ENCODE results near the gene XYLT1.

DNA sequence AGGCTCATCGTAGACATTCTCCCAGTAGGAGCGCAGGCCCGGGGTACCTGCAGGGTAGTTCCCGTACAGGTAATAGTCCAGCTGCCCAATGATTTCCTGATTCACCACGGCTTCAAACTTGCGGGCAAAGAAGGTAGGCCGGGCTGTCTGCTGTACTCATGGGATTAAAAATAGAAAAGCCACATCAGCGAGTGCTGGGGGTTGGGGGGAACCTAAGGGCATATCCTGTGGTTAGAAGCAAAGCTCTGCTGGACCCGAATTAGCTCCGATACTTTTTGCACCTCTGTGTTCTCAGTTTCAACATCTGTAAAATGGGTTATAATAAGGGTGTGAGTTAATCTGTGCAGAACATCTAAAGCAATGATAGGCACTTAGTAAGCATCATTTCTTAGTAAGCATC, 336.2 kb downstream of the XYLT1 start:
- TF ChIP-seq, protein P1, sequence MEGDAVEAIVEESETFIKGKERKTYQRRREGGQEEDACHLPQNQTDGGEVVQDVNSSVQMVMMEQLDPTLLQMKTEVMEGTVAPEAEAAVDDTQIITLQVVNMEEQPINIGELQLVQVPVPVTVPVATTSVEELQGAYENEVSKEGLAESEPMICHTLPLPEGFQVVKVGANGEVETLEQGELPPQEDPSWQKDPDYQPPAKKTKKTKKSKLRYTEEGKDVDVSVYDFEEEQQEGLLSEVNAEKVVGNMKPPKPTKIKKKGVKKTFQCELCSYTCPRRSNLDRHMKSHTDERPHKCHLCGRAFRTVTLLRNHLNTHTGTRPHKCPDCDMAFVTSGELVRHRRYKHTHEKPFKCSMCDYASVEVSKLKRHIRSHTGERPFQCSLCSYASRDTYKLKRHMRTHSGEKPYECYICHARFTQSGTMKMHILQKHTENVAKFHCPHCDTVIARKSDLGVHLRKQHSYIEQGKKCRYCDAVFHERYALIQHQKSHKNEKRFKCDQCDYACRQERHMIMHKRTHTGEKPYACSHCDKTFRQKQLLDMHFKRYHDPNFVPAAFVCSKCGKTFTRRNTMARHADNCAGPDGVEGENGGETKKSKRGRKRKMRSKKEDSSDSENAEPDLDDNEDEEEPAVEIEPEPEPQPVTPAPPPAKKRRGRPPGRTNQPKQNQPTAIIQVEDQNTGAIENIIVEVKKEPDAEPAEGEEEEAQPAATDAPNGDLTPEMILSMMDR (IDR thresholded peaks at IDR 0.05; ENCODE audit: control extremely low read depth in 1 of 3, insufficient read depth in 1 of 3, low read depth in 1 of 3, low read length in 3 of 3) = no peak
- TF ChIP-seq JUND (IDR thresholded peaks at IDR 0.05; ENCODE audit: low read length) = no peak
- no peak for TF ChIP-seq EZH2 (IDR thresholded peaks at IDR 0.05; ENCODE audit: low read depth, low read length, severe bottlenecking)
- TF ChIP-seq GABPA (IDR thresholded peaks at IDR 0.05; ENCODE audit: borderline replicate concordance, insufficient read depth, low read length) = no peak
- TF ChIP-seq POLR2A (IDR thresholded peaks at IDR 0.05; ENCODE audit: control extremely low read depth in 1 of 2, low read depth in 2 of 2, low read length in 2 of 2) = no peak
- no peak for TF ChIP-seq HDAC2 (IDR thresholded peaks at IDR 0.05; ENCODE audit: borderline replicate concordance in 1 of 2, low read depth in 2 of 2, low read length in 2 of 2)
- no peak for TF ChIP-seq SIN3A (conservative IDR thresholded peaks at IDR 0.05 in 1 of 2, IDR thresholded peaks at IDR 0.05 in 1 of 2; ENCODE audit: low read depth in 1 of 2, low read length in 2 of 2)
- no peak for TF ChIP-seq CHD7 (IDR thresholded peaks at IDR 0.05; ENCODE audit: insufficient replicate concordance, low read length)
- no peak for TF ChIP-seq SRF (IDR thresholded peaks at IDR 0.05; ENCODE audit: low read depth, low read length)
- TF ChIP-seq EP300 (IDR thresholded peaks at IDR 0.05; ENCODE audit: borderline replicate concordance in 1 of 2, low read depth in 2 of 2, low read length in 2 of 2) = no peak

All from H1 (cell line).